Prostate gland (tissue), 2 donors: ENCODE data around the gene WASF3. TPM values are rescaled to one million over a fixed set of nuclear protein-coding genes. Genes with fewer than 3 reads are reported as not detected.

Source experiments
- DNase-seq: peaks from one replicate; pipeline ENCODE4 v3.0.0-alpha.2; 2019; ENCODE audit warnings: low spot score
- H3K27ac ChIP-seq, 2 donors: fragments of 200-600 bp; sonication (generic); 2 replicates each; pipeline ENCODE4 v1.5.1; 2017 to 2019
- H3K27me3 ChIP-seq: fragments of 200-600 bp; sonication (generic); replicated peaks from 2 replicates; pipeline ENCODE4 v1.5.1; 2019; ENCODE audit not compliant: insufficient read depth
- H3K36me3 ChIP-seq, 2 donors: fragments of 200-600 bp; sonication (generic); 1 replicate in 1 of 2; 2 replicates in 1 of 2; pipeline versions ENCODE4 v1.5.1 to v1.8.1; 2017 to 2019
- H3K4me1 ChIP-seq: fragments of 200-600 bp; sonication (generic); replicated peaks from 2 replicates; pipeline ENCODE4 v1.5.1; 2019
- H3K4me3 ChIP-seq, 2 donors: fragments of 200-600 bp; sonication (generic); 2 replicates each; pipeline ENCODE4 v1.5.1; 2017 to 2019
- H3K9me3 ChIP-seq: fragments of 200-600 bp; sonication (generic); 2 replicates; pipeline ENCODE4 v1.5.1; 2017
- CTCF ChIP-seq, 4 experiments: fragments of 200-600 bp in 2 of 4; fragments of 450-650 bp in 2 of 4; sonication (generic) in 2 of 4; IDR thresholded peaks; 1 replicate in 3 of 4; 2 replicates in 1 of 4; pipeline ENCODE4 v1.5.1; 2016 to 2019; ENCODE audit warnings: antibody characterized with exemption in 4 of 4, mild to moderate bottlenecking in 2 of 4, moderate library complexity in 2 of 4
- POLR2A ChIP-seq: fragments of 450-650 bp; IDR thresholded peaks from one replicate; pipeline ENCODE4 v1.6.1; 2016; ENCODE audit warnings: antibody characterized with exemption, mild to moderate bottlenecking
- POLR2AphosphoS5 ChIP-seq: sonication (generic); formaldehyde crosslinking; IDR thresholded peaks from one replicate; pipeline ENCODE4 v1.6.1; 2017; ENCODE audit warnings: antibody characterized with exemption
- WGBS: methylation state at CpG from one replicate; pipeline ENCODE4 v1.1.5; 2018; 5-methylcytosine and 5-hydroxymethylcytosine counted together
- intact Hi-C: fragments of 100-400 bp; cut with DNase I; formaldehyde crosslinking; loops from one replicate; pipeline ENCODE4 v1.14.2; 2022
- total RNA-seq, 2 donors: library from RNA; depleted of rRNA; stranded (reverse); fragments of >200 nt; gene quantifications; one replicate each; pipeline ENCODE4 v1.1.0, GENCODE V29; 2016

Gene WASF3
- total RNA-seq, 2 donors from 2014 or later, result 10.3 to 23.0 TPM

- H3K27ac ChIP-seq, result no peak overlapping the region
- no peak for TF ChIP-seq POLR2AphosphoS5
- TF ChIP-seq CTCF (IDR thresholded peaks at IDR 0.05), result no peak
- TF ChIP-seq POLR2A, result no peak
- H3K36me3 ChIP-seq, result no peaks in the 10 kb centered on the region
- intact Hi-C loops, result no loop called here
- no peaks in the 10 kb centered on the region for H3K27me3 ChIP-seq
- DNase-seq, result no peak
- no peaks in the 10 kb centered on the region for H3K9me3 ChIP-seq
- H3K4me1 ChIP-seq, result no peaks in the 10 kb centered on the region
- H3K4me3 ChIP-seq, result no peak overlapping the region
Observed at GRCh38 chr13:26587251-26587650, 29.8 kb downstream of the WASF3 start.

DNA sequence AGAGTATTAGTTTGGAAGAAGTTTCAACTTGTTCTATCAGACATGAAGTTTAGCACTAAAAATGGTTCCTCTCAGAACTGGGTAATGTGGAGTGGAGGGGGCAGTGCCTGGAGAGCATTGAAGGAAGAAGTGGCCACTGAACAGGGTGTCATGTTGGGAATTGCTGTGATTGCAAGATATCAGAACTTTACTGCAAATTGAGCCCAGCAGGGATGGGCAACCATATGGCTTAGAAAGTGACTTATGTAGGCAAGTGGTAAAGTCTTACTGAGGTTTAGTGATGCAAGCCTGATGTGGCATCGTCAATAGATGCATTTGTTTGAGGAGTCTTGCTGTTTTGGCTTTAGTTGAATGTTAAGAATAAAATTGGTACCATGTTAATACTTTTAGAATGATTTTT lies 31.7 kb downstream of the WASF3 start:
- Histone ChIP-seq H3K27ac (no peak overlapping the region), H3K36me3 (no peaks in the 10 kb centered on the region), H3K4me1 (no peaks in the 10 kb centered on the region), H3K4me3 (no peak overlapping the region), H3K27me3 (no peaks in the 10 kb centered on the region), H3K9me3 (no peaks in the 10 kb centered on the region)
- TF ChIP-seq POLR2AphosphoS5 (no peak), POLR2A (no peak), CTCF (IDR thresholded peaks at IDR 0.05) (no peak)
- WGBS, result 87% methylated on average over 1 of the region's 1 CpG
- no peak for DNase-seq
- intact Hi-C loops, result no loop called here

- H3K27ac ChIP-seq, result no peak overlapping the region
- intact Hi-C loops, result no loop called here
- no peak for DNase-seq
- H3K36me3 ChIP-seq, result no peaks in the 10 kb centered on the region
- no peaks in the 10 kb centered on the region for H3K4me1 ChIP-seq
- no peaks in the 10 kb centered on the region for H3K27me3 ChIP-seq
- no peaks in the 10 kb centered on the region for H3K9me3 ChIP-seq
- no peak overlapping the region for H3K4me3 ChIP-seq
- WGBS, result 36% methylated on average over 1 of the region's 1 CpG
- TF ChIP-seq POLR2AphosphoS5 (no peak), CTCF (IDR thresholded peaks at IDR 0.05) (no peak), POLR2A (no peak)
Observed at GRCh38 chr13:26589754-26590153, 32.3 kb downstream of the WASF3 start.

DNA sequence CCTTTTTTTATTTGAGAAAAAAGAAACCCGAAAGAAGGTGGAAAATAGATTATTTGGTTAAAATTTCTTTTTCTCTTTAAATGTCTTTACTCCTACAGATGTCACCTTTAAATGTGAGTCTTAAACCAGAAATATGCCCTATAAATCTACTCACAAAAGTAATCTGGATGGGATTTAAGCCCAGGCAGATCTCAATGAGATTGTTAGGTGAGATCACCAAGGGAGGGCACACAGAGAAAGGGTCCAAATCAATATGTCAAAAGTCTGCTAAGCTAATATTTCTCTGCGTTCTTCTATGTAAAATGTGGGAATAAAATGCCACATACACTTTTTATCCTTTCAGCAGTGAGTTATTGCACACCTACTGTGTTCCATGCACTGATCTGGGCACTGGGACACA lies 32.9 kb downstream of the WASF3 start:
- Histone ChIP-seq H3K9me3 (no peaks in the 10 kb centered on the region), H3K4me3 (no peak overlapping the region), H3K27me3 (no peaks in the 10 kb centered on the region), H3K36me3 (no peaks in the 10 kb centered on the region), H3K27ac (no peak overlapping the region), H3K4me1 (no peaks in the 10 kb centered on the region)
- no peak for TF ChIP-seq POLR2AphosphoS5
- no peak for TF ChIP-seq CTCF (IDR thresholded peaks at IDR 0.05)
- no peak for TF ChIP-seq POLR2A
- 50% methylated on average over 2 of the region's 2 CpGs for WGBS
- intact Hi-C loops, result no loop called here
- DNase-seq, result no peak

GRCh38 chr13:26590951-26591350 lies 33.5 kb downstream of the WASF3 start:
- Histone ChIP-seq H3K4me1 (no peaks in the 10 kb centered on the region), H3K9me3 (no peaks in the 10 kb centered on the region)

More at GRCh38 chr13:26590951-26591350, 33.5 kb downstream of the WASF3 start:
- no peak for TF ChIP-seq CTCF (IDR thresholded peaks at IDR 0.05)
- TF ChIP-seq POLR2A, result no peak
- TF ChIP-seq POLR2AphosphoS5, result no peak
- no peak overlapping the region for H3K4me3 ChIP-seq
- H3K27me3 ChIP-seq, result no peaks in the 10 kb centered on the region
- no peaks in the 10 kb centered on the region for H3K36me3 ChIP-seq
- intact Hi-C loops, result no loop called here
- H3K27ac ChIP-seq, result no peak overlapping the region
- 55% methylated on average over 4 of the region's 4 CpGs for WGBS
- no peak for DNase-seq
